Prostate gland (tissue), 2 donors: ENCODE data around the gene EIF4A2. TPM values are rescaled to one million over a fixed set of nuclear protein-coding genes. Genes with fewer than 3 reads are reported as not detected.
A peak's percentile ranks its signal among the peaks of the same experiment; 100 is the strongest.
"Not testable (repeated sequence)": the region's sequence is repeated elsewhere in the genome, so short reads cannot be mapped to it uniquely, and the experiment has no call there.

ENCODE experiments used
- DNase-seq: peaks from one replicate; pipeline ENCODE4 v3.0.0-alpha.2; 2019; ENCODE audit warnings: low spot score
- H3K27ac ChIP-seq, 2 donors: fragments of 200-600 bp; sonication (generic); 2 replicates each; pipeline ENCODE4 v1.5.1; 2017 to 2019
- H3K27me3 ChIP-seq: fragments of 200-600 bp; sonication (generic); replicated peaks from 2 replicates; pipeline ENCODE4 v1.5.1; 2019; ENCODE audit not compliant: insufficient read depth
- H3K36me3 ChIP-seq, 2 donors: fragments of 200-600 bp; sonication (generic); 1 replicate in 1 of 2; 2 replicates in 1 of 2; pipeline versions ENCODE4 v1.5.1 to v1.8.1; 2017 to 2019
- H3K4me1 ChIP-seq: fragments of 200-600 bp; sonication (generic); replicated peaks from 2 replicates; pipeline ENCODE4 v1.5.1; 2019
- H3K4me3 ChIP-seq, 2 donors: fragments of 200-600 bp; sonication (generic); 2 replicates each; pipeline ENCODE4 v1.5.1; 2017 to 2019
- H3K9me3 ChIP-seq: fragments of 200-600 bp; sonication (generic); 2 replicates; pipeline ENCODE4 v1.5.1; 2017
- POLR2A ChIP-seq: fragments of 450-650 bp; IDR thresholded peaks from one replicate; pipeline ENCODE4 v1.6.1; 2016; ENCODE audit warnings: antibody characterized with exemption, mild to moderate bottlenecking
- POLR2AphosphoS5 ChIP-seq: sonication (generic); formaldehyde crosslinking; IDR thresholded peaks from one replicate; pipeline ENCODE4 v1.6.1; 2017; ENCODE audit warnings: antibody characterized with exemption
- WGBS: methylation state at CpG from one replicate; pipeline ENCODE4 v1.1.5; 2018; 5-methylcytosine and 5-hydroxymethylcytosine counted together
- intact Hi-C: fragments of 100-400 bp; cut with DNase I; formaldehyde crosslinking; loops from one replicate; pipeline ENCODE4 v1.14.2; 2022
- total RNA-seq, 2 donors: library from RNA; depleted of rRNA; stranded (reverse); fragments of >200 nt; gene quantifications; one replicate each; pipeline ENCODE4 v1.1.0, GENCODE V29; 2016
- TF ChIP-seq, protein P1 (sequence below), 4 experiments: fragments of 200-600 bp in 2 of 4; fragments of 450-650 bp in 2 of 4; sonication (generic) in 2 of 4; IDR thresholded peaks; 1 replicate in 3 of 4; 2 replicates in 1 of 4; pipeline ENCODE4 v1.5.1; 2016 to 2019; ENCODE audit warnings: antibody characterized with exemption in 4 of 4, mild to moderate bottlenecking in 2 of 4, moderate library complexity in 2 of 4

Gene EIF4A2
- total RNA-seq, 2 donors from 2014 or later: 291 to 402 TPM

DNA sequence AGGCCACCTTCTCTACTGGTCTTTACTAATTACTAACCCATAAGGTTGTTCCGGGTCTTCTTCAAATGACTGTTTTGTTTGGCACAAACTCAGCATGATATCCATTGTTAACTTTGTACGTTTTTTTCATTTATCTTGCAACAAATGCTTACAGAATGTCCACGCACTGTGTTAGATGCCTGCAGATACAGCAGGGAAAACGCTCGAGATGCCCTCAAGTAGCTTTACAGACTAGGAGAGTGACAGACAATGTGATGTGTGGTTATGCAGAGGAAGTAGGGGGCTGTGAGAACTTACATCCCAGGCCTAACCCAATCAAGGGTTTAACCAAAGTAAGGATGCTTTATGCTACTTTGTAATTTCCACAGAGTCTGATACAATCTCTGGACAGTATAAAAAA is 23.9 kb downstream of the EIF4A2 start:
- intact Hi-C loops: loop anchor here (2.0 kb wide), 1 partner anchor 24 kb away; the partner anchor contains the start of gene EIF4A2
- no peak overlapping the region for H3K4me3 ChIP-seq
- no peaks in the 10 kb centered on the region for H3K27me3 ChIP-seq
- 24% methylated on average over 5 of the region's 5 CpGs for WGBS
- H3K4me1 ChIP-seq: no peaks in the 10 kb centered on the region
- TF ChIP-seq POLR2AphosphoS5 (no peak), POLR2A (no peak)
- TF ChIP-seq, protein P1, sequence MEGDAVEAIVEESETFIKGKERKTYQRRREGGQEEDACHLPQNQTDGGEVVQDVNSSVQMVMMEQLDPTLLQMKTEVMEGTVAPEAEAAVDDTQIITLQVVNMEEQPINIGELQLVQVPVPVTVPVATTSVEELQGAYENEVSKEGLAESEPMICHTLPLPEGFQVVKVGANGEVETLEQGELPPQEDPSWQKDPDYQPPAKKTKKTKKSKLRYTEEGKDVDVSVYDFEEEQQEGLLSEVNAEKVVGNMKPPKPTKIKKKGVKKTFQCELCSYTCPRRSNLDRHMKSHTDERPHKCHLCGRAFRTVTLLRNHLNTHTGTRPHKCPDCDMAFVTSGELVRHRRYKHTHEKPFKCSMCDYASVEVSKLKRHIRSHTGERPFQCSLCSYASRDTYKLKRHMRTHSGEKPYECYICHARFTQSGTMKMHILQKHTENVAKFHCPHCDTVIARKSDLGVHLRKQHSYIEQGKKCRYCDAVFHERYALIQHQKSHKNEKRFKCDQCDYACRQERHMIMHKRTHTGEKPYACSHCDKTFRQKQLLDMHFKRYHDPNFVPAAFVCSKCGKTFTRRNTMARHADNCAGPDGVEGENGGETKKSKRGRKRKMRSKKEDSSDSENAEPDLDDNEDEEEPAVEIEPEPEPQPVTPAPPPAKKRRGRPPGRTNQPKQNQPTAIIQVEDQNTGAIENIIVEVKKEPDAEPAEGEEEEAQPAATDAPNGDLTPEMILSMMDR (IDR thresholded peaks at IDR 0.05): no peak
- DNase-seq: no peak
- H3K36me3 ChIP-seq: no peaks in the 10 kb centered on the region
- H3K27ac ChIP-seq: peak overlapping the region in 1 of 2 donors; percentile 94
- H3K9me3 ChIP-seq: no peaks in the 10 kb centered on the region

DNA sequence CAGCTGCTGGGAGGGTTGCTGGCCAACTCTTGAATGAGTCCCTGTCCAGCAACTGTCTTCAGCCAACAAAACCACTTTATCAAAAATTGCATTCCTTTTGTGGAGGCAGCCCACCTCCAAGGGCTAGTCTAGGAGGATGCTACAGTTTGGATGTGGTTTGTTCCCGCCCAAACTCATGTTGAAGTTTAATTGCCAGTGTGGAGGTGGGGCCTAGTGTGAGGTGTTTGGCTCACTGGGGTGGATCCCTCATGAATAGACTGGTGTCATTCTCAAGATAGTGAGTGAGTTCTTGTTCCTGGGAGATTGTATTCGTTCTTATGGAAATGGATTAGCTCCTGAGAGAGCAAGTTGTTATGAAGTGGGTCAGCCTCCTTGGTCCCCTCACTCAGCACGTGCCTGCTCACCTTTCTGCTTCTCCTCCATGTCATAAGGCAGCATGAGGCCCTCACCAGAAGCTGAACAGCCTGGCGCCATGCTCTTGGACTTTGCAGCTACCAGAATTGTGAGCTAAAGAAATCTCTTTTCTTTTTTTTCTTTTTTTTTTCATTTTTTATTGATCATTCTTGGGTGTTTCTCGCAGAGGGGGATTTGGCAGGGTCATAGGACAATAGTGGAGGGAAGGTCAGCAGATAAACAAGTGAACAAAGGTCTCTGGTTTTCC is 27.1 kb downstream of the EIF4A2 start:
- DNase-seq: no peak
- Histone ChIP-seq H3K27ac (no peak overlapping the region), H3K27me3 (no peaks in the 10 kb centered on the region), H3K4me3 (no peak overlapping the region), H3K4me1 (no peaks in the 10 kb centered on the region), H3K9me3 (no peaks in the 10 kb centered on the region), H3K36me3 (no peaks in the 10 kb centered on the region)
- no peak for TF ChIP-seq POLR2A
- intact Hi-C loops: no loop called here
- WGBS: 92% methylated on average over 5 of the region's 5 CpGs

DNA sequence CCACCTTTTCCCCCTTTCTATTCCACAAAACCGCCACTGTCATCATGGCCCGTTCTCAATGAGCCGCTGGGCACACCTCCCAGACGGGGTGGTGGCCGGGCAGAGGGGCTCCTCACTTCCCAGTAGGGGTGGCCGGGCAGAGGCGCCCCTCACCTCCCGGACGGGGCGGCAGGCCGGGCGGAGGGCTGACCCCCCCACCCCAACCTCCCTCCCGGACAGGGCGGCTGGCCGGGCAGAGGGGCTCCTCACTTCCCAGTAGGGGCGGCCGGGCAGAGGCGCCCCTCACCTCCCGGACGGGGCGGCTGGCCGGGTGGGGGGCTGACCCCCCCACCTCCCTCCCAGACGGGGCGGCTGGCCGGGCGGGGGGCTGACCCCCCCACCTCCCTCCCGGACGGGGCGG is 27.9 kb downstream of the EIF4A2 start:
- H3K27me3 ChIP-seq, H3K4me3 ChIP-seq, DNase-seq, intact Hi-C loops, H3K36me3 ChIP-seq, H3K4me1 ChIP-seq, H3K9me3 ChIP-seq, H3K27ac ChIP-seq: not testable (repeated sequence)
- WGBS: 90% methylated on average over 5 of the region's 29 CpGs

GRCh38 chr3:186814100-186814499 is 30.7 kb downstream of the EIF4A2 start:
- Histone ChIP-seq H3K4me1 (no peaks in the 10 kb centered on the region), H3K27ac (no peak overlapping the region), H3K27me3 (no peaks in the 10 kb centered on the region), H3K9me3 (no peaks in the 10 kb centered on the region), H3K36me3 (no peaks in the 10 kb centered on the region), H3K4me3 (no peak overlapping the region)
- TF ChIP-seq POLR2A (no peak), POLR2AphosphoS5 (no peak)
- TF ChIP-seq, protein P1 (IDR thresholded peaks at IDR 0.05): no peak
- DNase-seq: no peak
- 79% methylated on average over 4 of the region's 4 CpGs for WGBS
- intact Hi-C loops: no loop called here

- H3K4me3 ChIP-seq: no peak overlapping the region
- no peaks in the 10 kb centered on the region for H3K9me3 ChIP-seq
- no peaks in the 10 kb centered on the region for H3K4me1 ChIP-seq
- no peaks in the 10 kb centered on the region for H3K27me3 ChIP-seq
- TF ChIP-seq POLR2AphosphoS5: no peak
- TF ChIP-seq, protein P1 (IDR thresholded peaks at IDR 0.05): no peak
- no peak for TF ChIP-seq POLR2A
- no peaks in the 10 kb centered on the region for H3K36me3 ChIP-seq
- no peak overlapping the region for H3K27ac ChIP-seq
- intact Hi-C loops: no loop called here
- no peak for DNase-seq
- WGBS: 95% methylated on average over 1 of the region's 1 CpG
Measured at GRCh38 chr3:186815435-186815834, 32.1 kb downstream of the EIF4A2 start.

DNA sequence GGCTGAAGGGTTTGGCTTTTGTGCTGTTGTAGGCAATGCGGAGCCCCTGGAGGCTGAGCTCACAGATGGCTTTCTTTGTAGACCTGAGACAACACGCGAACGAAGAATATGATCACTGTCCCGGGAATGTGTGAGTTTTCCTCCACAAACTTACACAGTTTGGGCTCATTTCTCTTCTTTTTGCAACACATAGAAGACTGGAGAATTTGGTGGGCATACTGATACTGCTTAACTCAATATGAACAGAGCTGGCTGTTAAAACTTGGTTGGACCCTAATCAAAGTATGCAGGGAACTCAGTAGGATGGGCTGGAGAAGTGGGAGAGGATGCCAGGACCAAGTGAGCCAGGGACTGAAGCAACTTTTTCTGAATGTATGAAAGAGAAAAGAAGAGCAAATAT is 35.1 kb downstream of the EIF4A2 start:
- Histone ChIP-seq H3K36me3 (no peaks in the 10 kb centered on the region), H3K27ac (no peak overlapping the region), H3K27me3 (no peaks in the 10 kb centered on the region), H3K9me3 (no peaks in the 10 kb centered on the region), H3K4me3 (no peak overlapping the region), H3K4me1 (no peaks in the 10 kb centered on the region)
- intact Hi-C loops: no loop called here
- WGBS: 92% methylated on average over 5 of the region's 5 CpGs
- no peak for DNase-seq
- TF ChIP-seq POLR2A (no peak), POLR2AphosphoS5 (no peak)
- TF ChIP-seq, protein P1 (IDR thresholded peaks at IDR 0.05): no peak
